H1 (cell line): ENCODE results near the gene IL1RAPL1.

Experiments
- CHD2 ChIP-seq: IDR thresholded peaks from 2 replicates; pipeline ENCODE4 v1.6.1; 2012; ENCODE audit warnings: low read length, improper control_type of control experiment
- EZH2 ChIP-seq: fragments of 200-600 bp; sonication (generic); IDR thresholded peaks from 2 replicates; pipeline ENCODE4 v1.7.1; 2012; ENCODE audit warnings: low read depth, mild to moderate bottlenecking, moderate library complexity, low read length, inconsistent platforms; ENCODE audit not compliant: severe bottlenecking
- POLR2A ChIP-seq, 2 experiments: IDR thresholded peaks; 1 replicate in 1 of 2; 2 replicates in 1 of 2; pipeline ENCODE4 v1.6.1; 2011; ENCODE audit warnings: low read depth in 2 of 2, low read length in 2 of 2, mild to moderate bottlenecking in 2 of 2; ENCODE audit errors: control extremely low read depth in 1 of 2
- POLR2AphosphoS5 ChIP-seq: IDR thresholded peaks from 2 replicates; pipeline ENCODE4 v1.6.1; 2011; ENCODE audit warnings: low read depth, low read length
- SP1 ChIP-seq: IDR thresholded peaks from 2 replicates; pipeline ENCODE4 v1.6.1; 2011; ENCODE audit warnings: low read depth, low read length
- SRF ChIP-seq: IDR thresholded peaks from 2 replicates; pipeline ENCODE4 v1.6.1; 2011; ENCODE audit warnings: mild to moderate bottlenecking, low read depth, low read length, moderate library complexity
- TAF1 ChIP-seq: IDR thresholded peaks from 2 replicates; pipeline ENCODE4 v1.6.1; 2011; ENCODE audit warnings: mild to moderate bottlenecking, low read depth, low read length
- TCF12 ChIP-seq: IDR thresholded peaks from 2 replicates; pipeline ENCODE4 v1.6.1; 2011; ENCODE audit warnings: low read depth, mild to moderate bottlenecking, low read length
- YY1 ChIP-seq: IDR thresholded peaks from 2 replicates; pipeline ENCODE4 v1.6.1; 2011; ENCODE audit warnings: low read depth, mild to moderate bottlenecking, low read length
- TF ChIP-seq, protein P1 (sequence below): IDR thresholded peaks from 2 replicates; pipeline ENCODE4 v1.6.1; 2011; ENCODE audit warnings: low read depth, mild to moderate bottlenecking, low read length; ENCODE audit not compliant: insufficient read depth
- TF ChIP-seq, protein P2 (sequence below): IDR thresholded peaks from 2 replicates; pipeline ENCODE4 v1.6.1; 2012; ENCODE audit warnings: inconsistent platforms

DNA sequence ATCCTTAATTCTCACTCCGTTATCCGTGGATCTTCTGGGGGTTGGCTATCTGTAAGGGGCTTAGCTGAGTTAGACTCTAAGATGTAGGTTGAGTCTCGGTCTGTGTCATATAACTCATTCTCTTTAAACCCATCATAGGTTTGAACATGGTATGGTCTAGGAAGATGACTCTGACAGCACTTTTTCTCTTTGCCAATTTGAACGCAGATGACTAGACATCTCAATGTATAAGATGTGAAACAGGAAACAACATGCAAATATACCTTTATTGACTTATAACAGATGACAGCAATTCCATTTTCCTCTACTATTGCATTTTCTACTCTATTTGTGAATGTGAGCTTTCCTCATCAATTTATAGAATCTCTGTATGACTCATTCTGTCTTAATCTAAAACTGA is 993.3 kb downstream of the IL1RAPL1 start:
- TF ChIP-seq EZH2 (no peak), SRF (no peak), TAF1 (no peak), SP1 (no peak), POLR2A (IDR thresholded peaks at IDR 0.05; ENCODE audit: control extremely low read depth in 1 of 2, low read depth in 2 of 2, low read length in 2 of 2) (no peak), CHD2 (no peak), TCF12 (no peak), YY1 (no peak), POLR2AphosphoS5 (no peak)
- TF ChIP-seq, protein P1, sequence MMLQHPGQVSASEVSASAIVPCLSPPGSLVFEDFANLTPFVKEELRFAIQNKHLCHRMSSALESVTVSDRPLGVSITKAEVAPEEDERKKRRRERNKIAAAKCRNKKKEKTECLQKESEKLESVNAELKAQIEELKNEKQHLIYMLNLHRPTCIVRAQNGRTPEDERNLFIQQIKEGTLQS: no peak
- TF ChIP-seq, protein P2, sequence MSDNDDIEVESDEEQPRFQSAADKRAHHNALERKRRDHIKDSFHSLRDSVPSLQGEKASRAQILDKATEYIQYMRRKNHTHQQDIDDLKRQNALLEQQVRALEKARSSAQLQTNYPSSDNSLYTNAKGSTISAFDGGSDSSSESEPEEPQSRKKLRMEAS: no peak
